Liver (tissue), 9 donors: Measurements from ENCODE around the gene GOPC. TPM values are rescaled to one million over a fixed set of nuclear protein-coding genes. Genes with fewer than 3 reads are reported as not detected.

Experiments
- DNase-seq: peaks from one replicate; pipeline ENCODE4 v3.0.0-alpha.2; 2017; ENCODE audit warnings: low spot score
- H3K27ac ChIP-seq, 2 donors: one replicate each; pipeline ENCODE4 v1.7.0; 2013; ENCODE audit warnings: inconsistent platforms in 2 of 2, low read length in 2 of 2, control low read depth in 1 of 2, low read depth in 1 of 2, mild to moderate bottlenecking in 1 of 2
- H3K27me3 ChIP-seq, 4 donors: one replicate each; pipeline versions ENCODE4 v1.6.1 to v1.7.0; 2013; ENCODE audit warnings: low read length in 3 of 4, inconsistent platforms in 1 of 4, mild to moderate bottlenecking in 1 of 4, moderate library complexity in 1 of 4; ENCODE audit not compliant: control insufficient read depth in 4 of 4, insufficient read depth in 4 of 4
- H3K36me3 ChIP-seq, 4 donors: one replicate each; pipeline versions ENCODE4 v1.6.1 to v1.7.0; 2013; ENCODE audit warnings: low read length in 3 of 4, mild to moderate bottlenecking in 3 of 4, low read depth in 1 of 4, moderate library complexity in 1 of 4; ENCODE audit not compliant: control insufficient read depth in 4 of 4, insufficient read depth in 3 of 4
- H3K4me1 ChIP-seq, 4 donors: one replicate each; pipeline versions ENCODE4 v1.6.1 to v1.7.0; 2013; ENCODE audit warnings: low read length in 3 of 4, mild to moderate bottlenecking in 3 of 4, moderate library complexity in 1 of 4; ENCODE audit not compliant: control insufficient read depth in 4 of 4, insufficient read depth in 4 of 4
- H3K4me3 ChIP-seq, 3 donors: one replicate each; pipeline versions ENCODE4 v1.6.1 to v1.7.0; 2013; ENCODE audit warnings: low read length in 3 of 3, control low read depth in 1 of 3, low read depth in 1 of 3, mild to moderate bottlenecking in 1 of 3
- H3K9ac ChIP-seq, 2 donors: one replicate each; pipeline ENCODE4 v1.7.0; 2013; ENCODE audit warnings: low read length in 2 of 2, mild to moderate bottlenecking in 2 of 2, moderate library complexity in 2 of 2, control low read depth in 1 of 2, low read depth in 1 of 2
- H3K9me3 ChIP-seq, 4 donors: one replicate each; pipeline versions ENCODE4 v1.6.1 to v1.7.0; 2013; ENCODE audit warnings: low read length in 3 of 4; ENCODE audit not compliant: control insufficient read depth in 4 of 4
- CTCF ChIP-seq: fragments of 150-350 bp; IDR thresholded peaks from 2 replicates; pipeline ENCODE4 v1.5.1; 2017; ENCODE audit warnings: improper control_type of control experiment, low read depth, low read length; ENCODE audit not compliant: missing input control
- EGR1 ChIP-seq, 2 donors: IDR thresholded peaks; 2 replicates each; pipeline ENCODE4 v1.6.1; 2016 to 2018; ENCODE audit warnings: antibody characterized with exemption in 2 of 2, low read depth in 2 of 2
- FOXA1 ChIP-seq: IDR thresholded peaks from 2 replicates; pipeline ENCODE4 v1.6.1; 2016; ENCODE audit warnings: antibody characterized with exemption
- FOXA2 ChIP-seq: IDR thresholded peaks from 2 replicates; pipeline ENCODE4 v1.6.1; 2016; ENCODE audit warnings: antibody characterized with exemption
- GABPA ChIP-seq, 2 donors: IDR thresholded peaks in 1 of 2; conservative IDR thresholded peaks in 1 of 2; 2 replicates each; pipeline ENCODE4 v1.6.1; 2016; ENCODE audit warnings: antibody characterized with exemption in 2 of 2, mild to moderate bottlenecking in 1 of 2, moderate library complexity in 1 of 2
- HNF4G ChIP-seq: IDR thresholded peaks from 2 replicates; pipeline ENCODE4 v1.6.1; 2016; ENCODE audit warnings: antibody characterized with exemption
- MAX ChIP-seq: IDR thresholded peaks from 2 replicates; pipeline ENCODE4 v1.6.1; 2016; ENCODE audit warnings: antibody characterized with exemption
- NR2F2 ChIP-seq: IDR thresholded peaks from 2 replicates; pipeline ENCODE4 v1.6.1; 2016; ENCODE audit warnings: antibody characterized with exemption
- RXRA ChIP-seq, 2 donors: IDR thresholded peaks; 2 replicates each; pipeline ENCODE4 v1.6.1; 2017 to 2018; ENCODE audit warnings: antibody characterized with exemption in 2 of 2, mild to moderate bottlenecking in 1 of 2
- TAF1 ChIP-seq: conservative IDR thresholded peaks from 2 replicates; pipeline ENCODE4 v1.6.1; 2016; ENCODE audit warnings: antibody characterized with exemption, mild to moderate bottlenecking
- YY1 ChIP-seq: IDR thresholded peaks from 2 replicates; pipeline ENCODE4 v1.6.1; 2016; ENCODE audit warnings: antibody characterized with exemption, mild to moderate bottlenecking
- WGBS: extraction: QIAGEN DNeasy Blood & Tissue Kit; methylation state at CpG from one replicate; pipeline ENCODE4 v1.1.7; 2013; 5-methylcytosine and 5-hydroxymethylcytosine counted together
- polyA plus RNA-seq, 2 donors: library from polyadenylated mRNA; stranded (reverse) in 1 of 2; unstranded in 1 of 2; fragments of 200-250 nt in 1 of 2; fragments of >200 nt in 1 of 2; fragmentation: Nextera tagmentation in 1 of 2; extraction: Ambion mirVana in 1 of 2; gene quantifications; one replicate each; pipeline versions ENCODE4 v1.2.1 to v1.2.3, GENCODE V29; 2013 to 2015
- total RNA-seq, 2 donors: library from RNA; depleted of rRNA; stranded (reverse); fragments of >200 nt; gene quantifications; one replicate each; pipeline ENCODE4 v1.2.3, GENCODE V29; 2014
- TF ChIP-seq, protein P1 (sequence below): IDR thresholded peaks from 2 replicates; pipeline ENCODE4 v1.6.1; 2016; ENCODE audit warnings: antibody characterized with exemption, mild to moderate bottlenecking
- donor health status: healthy.
- donor health status: healthy.
- donor health status: healthy.
- donor health status: healthy.
- donor health status: healthy.

GOPC gene
- total and polyA plus RNA-seq, 4 donors, result 7.4 to 17.8 (median 11.4) TPM

- WGBS, result 87% methylated on average over 2 of the region's 2 CpGs
- Histone ChIP-seq H3K36me3 (peaks cover 0 to 5% (median 3%) of the 10 kb centered on the region in 4 donors), H3K9ac (no peak overlapping the region), H3K27me3 (no peaks in the 10 kb centered on the region), H3K4me3 (no peak overlapping the region), H3K27ac (no peak overlapping the region), H3K4me1 (peaks cover 0 to 3% (median 1%) of the 10 kb centered on the region in 4 donors), H3K9me3 (no peaks in the 10 kb centered on the region)
- no peak for TF ChIP-seq GABPA (IDR thresholded peaks at IDR 0.05 in 1 of 2, conservative IDR thresholded peaks at IDR 0.05 in 1 of 2)
- no peak for TF ChIP-seq FOXA2
- no peak for TF ChIP-seq RXRA (IDR thresholded peaks at IDR 0.05)
- TF ChIP-seq NR2F2, result no peak
- DNase-seq, result no peak
Measured at GRCh38 chr6:117552618-117553017, 49.7 kb downstream of the GOPC start.

- peaks cover 0 to 1% (median under 1%) of the 10 kb centered on the region in 4 donors for H3K4me1 ChIP-seq
- no peak overlapping the region for H3K9ac ChIP-seq
- no peak for DNase-seq
- H3K27ac ChIP-seq, result no peak overlapping the region
- H3K36me3 ChIP-seq, result peaks cover 3 to 7% (median 6%) of the 10 kb centered on the region in 4 donors
- H3K27me3 ChIP-seq, result no peaks in the 10 kb centered on the region
- TF ChIP-seq GABPA (IDR thresholded peaks at IDR 0.05 in 1 of 2, conservative IDR thresholded peaks at IDR 0.05 in 1 of 2), result no peak
- TF ChIP-seq, protein P1, sequence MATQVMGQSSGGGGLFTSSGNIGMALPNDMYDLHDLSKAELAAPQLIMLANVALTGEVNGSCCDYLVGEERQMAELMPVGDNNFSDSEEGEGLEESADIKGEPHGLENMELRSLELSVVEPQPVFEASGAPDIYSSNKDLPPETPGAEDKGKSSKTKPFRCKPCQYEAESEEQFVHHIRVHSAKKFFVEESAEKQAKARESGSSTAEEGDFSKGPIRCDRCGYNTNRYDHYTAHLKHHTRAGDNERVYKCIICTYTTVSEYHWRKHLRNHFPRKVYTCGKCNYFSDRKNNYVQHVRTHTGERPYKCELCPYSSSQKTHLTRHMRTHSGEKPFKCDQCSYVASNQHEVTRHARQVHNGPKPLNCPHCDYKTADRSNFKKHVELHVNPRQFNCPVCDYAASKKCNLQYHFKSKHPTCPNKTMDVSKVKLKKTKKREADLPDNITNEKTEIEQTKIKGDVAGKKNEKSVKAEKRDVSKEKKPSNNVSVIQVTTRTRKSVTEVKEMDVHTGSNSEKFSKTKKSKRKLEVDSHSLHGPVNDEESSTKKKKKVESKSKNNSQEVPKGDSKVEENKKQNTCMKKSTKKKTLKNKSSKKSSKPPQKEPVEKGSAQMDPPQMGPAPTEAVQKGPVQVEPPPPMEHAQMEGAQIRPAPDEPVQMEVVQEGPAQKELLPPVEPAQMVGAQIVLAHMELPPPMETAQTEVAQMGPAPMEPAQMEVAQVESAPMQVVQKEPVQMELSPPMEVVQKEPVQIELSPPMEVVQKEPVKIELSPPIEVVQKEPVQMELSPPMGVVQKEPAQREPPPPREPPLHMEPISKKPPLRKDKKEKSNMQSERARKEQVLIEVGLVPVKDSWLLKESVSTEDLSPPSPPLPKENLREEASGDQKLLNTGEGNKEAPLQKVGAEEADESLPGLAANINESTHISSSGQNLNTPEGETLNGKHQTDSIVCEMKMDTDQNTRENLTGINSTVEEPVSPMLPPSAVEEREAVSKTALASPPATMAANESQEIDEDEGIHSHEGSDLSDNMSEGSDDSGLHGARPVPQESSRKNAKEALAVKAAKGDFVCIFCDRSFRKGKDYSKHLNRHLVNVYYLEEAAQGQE, result no peak
- TF ChIP-seq FOXA1, result no peak
- TF ChIP-seq EGR1 (IDR thresholded peaks at IDR 0.05; ENCODE audit: low read depth in 2 of 2), result no peak
- no peak for TF ChIP-seq CTCF
- no peak for TF ChIP-seq HNF4G
- no peak for TF ChIP-seq RXRA (IDR thresholded peaks at IDR 0.05)
- no peak for TF ChIP-seq YY1
- 50% methylated on average over 2 of the region's 2 CpGs for WGBS
- no peaks in the 10 kb centered on the region for H3K9me3 ChIP-seq
- H3K4me3 ChIP-seq, result no peak overlapping the region
Measured at GRCh38 chr6:117550618-117551242, 51.6 kb downstream of the GOPC start.

DNA sequence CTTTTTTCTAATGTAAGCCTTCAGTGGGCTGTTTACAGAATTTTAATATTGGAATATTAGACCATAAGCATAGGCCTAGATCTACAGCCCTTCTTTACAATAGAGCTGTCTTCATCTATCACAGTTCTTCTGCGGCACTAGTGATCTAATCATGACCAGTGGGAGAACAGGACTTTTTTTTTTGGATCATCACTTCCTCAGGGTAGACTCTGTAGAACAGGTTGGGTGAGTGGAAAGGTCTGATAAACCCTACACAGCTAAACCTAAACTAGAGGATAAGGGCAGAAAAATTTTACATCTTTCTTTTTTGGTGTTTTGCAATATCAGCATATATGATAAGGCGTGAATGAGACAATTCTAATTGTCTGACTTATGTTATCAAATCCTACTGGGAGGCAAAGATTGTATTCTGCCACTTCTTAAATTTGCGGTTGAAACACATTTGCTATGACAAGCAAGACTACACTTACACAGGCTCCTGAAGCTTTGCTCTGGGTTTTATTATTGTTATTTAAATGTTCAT, 52.2 kb downstream of the GOPC start:
- 91% methylated on average over 3 of the region's 3 CpGs for WGBS
- Histone ChIP-seq H3K4me3 (no peak overlapping the region), H3K27ac (no peak overlapping the region), H3K36me3 (peaks cover 3 to 7% (median 6%) of the 10 kb centered on the region in 4 donors), H3K4me1 (peaks cover 0 to 5% (median 4%) of the 10 kb centered on the region in 4 donors), H3K9me3 (no peaks in the 10 kb centered on the region), H3K27me3 (no peaks in the 10 kb centered on the region), H3K9ac (no peak overlapping the region)
- DNase-seq, result no peak
- TF ChIP-seq FOXA1 (no peak), HNF4G (no peak), TAF1 (no peak), MAX (no peak)
